Endothelial cell of umbilical vein (primary cell): Measurements from ENCODE around the gene YBX3. TPM values are rescaled to one million over a fixed set of nuclear protein-coding genes. Genes with fewer than 3 reads are reported as not detected.

Source experiments
- BruUV-seq: library from RNA; stranded (reverse); fragments of 400-500 nt; replicated peaks from 2 replicates; lab custom pipeline; 2021; lab: Mats Ljungman, UMichigan
- CTCF ChIA-PET: fragments of 300-600, 350-600 bp; sonication (Branson Sonifier 250); formaldehyde crosslinking; loops from one replicate; lab custom pipeline; 2021; ENCODE audit warnings: antibody characterized with exemption, inconsistent platforms; lab: Charles Lee
- POLR2A ChIA-PET: fragments of 300-600, 350-600 bp; sonication (Branson Sonifier 250); formaldehyde crosslinking; loops from one replicate; lab custom pipeline; 2021; ENCODE audit warnings: antibody characterized with exemption, inconsistent platforms; lab: Charles Lee
- DNase-seq: peaks from one replicate; pipeline ENCODE4 v3.0.0-alpha.2; 2011; ENCODE audit warnings: low read depth, low spot score
- FAIRE-seq: peaks from 2 replicates; lab custom pipeline; 2011; peaks lifted over from hg19 to GRCh38; lab: Jason Lieb, UNC
- H2AFZ ChIP-seq: 2 replicates; pipeline ENCODE4 v1.6.0; 2012; ENCODE audit warnings: low read depth, low read length, control low read depth, inconsistent platforms
- H3K27ac ChIP-seq: 2 replicates; pipeline ENCODE4 v1.5.1; 2011; ENCODE audit warnings: low read depth, mild to moderate bottlenecking, control low read depth, low read length, moderate library complexity; ENCODE audit not compliant: insufficient read depth
- H3K27me3 ChIP-seq, 2 experiments: 2 replicates each; pipeline versions ENCODE4 v1.6.0 to v1.6.1; 2011; ENCODE audit warnings: low read length in 2 of 2, mixed read lengths in 1 of 2; ENCODE audit not compliant: control insufficient read depth in 2 of 2, insufficient read depth in 2 of 2
- H3K36me3 ChIP-seq, 2 experiments: 2 replicates in 1 of 2; 3 replicates in 1 of 2; pipeline ENCODE4 v1.5.1; 2011; ENCODE audit warnings: low read length in 2 of 2, mild to moderate bottlenecking in 1 of 2, moderate library complexity in 1 of 2; ENCODE audit not compliant: control insufficient read depth in 2 of 2, insufficient read depth in 2 of 2; ENCODE audit errors: extremely low read depth in 1 of 2
- H3K4me1 ChIP-seq: 3 replicates; pipeline ENCODE4 v1.5.1; 2011; ENCODE audit warnings: mild to moderate bottlenecking, low read length; ENCODE audit not compliant: control insufficient read depth, insufficient read depth; ENCODE audit errors: extremely low read depth
- H3K4me2 ChIP-seq: 2 replicates; pipeline ENCODE4 v1.6.1; 2011; ENCODE audit warnings: low read length, control low read depth, mixed read lengths; ENCODE audit not compliant: insufficient read depth
- H3K4me3 ChIP-seq, 3 experiments: fragments of 200-600 bp in 1 of 3; sonication (generic), shearing (Covaris generic) in 1 of 3; replicated peaks in 1 of 3; 2 replicates each; pipeline ENCODE4 v1.5.1; 2011 to 2016; ENCODE audit warnings: control low read depth in 3 of 3, low read length in 3 of 3, mild to moderate bottlenecking in 2 of 3, inconsistent platforms in 1 of 3, low read depth in 1 of 3, moderate library complexity in 1 of 3; ENCODE audit not compliant: insufficient read depth in 1 of 3
- H3K79me2 ChIP-seq: 2 replicates; pipeline ENCODE4 v1.6.0; 2012; ENCODE audit warnings: low read length, inconsistent platforms; ENCODE audit not compliant: control insufficient read depth, insufficient read depth
- H3K9ac ChIP-seq: replicated peaks from 2 replicates; pipeline ENCODE3; 2011; ENCODE audit warnings: low read length, control low read depth; ENCODE audit not compliant: insufficient read depth; ENCODE audit errors: extremely low read depth
- H3K9me1 ChIP-seq: replicated peaks from 3 replicates; pipeline ENCODE4 v1.6.0; 2011; ENCODE audit warnings: mild to moderate bottlenecking, low read length; ENCODE audit not compliant: control insufficient read depth, insufficient read depth; ENCODE audit errors: extremely low read depth
- H3K9me3 ChIP-seq: replicated peaks from 2 replicates; pipeline ENCODE4 v1.5.1; 2012; ENCODE audit warnings: low read length, inconsistent platforms; ENCODE audit not compliant: control insufficient read depth, insufficient read depth
- H4K20me1 ChIP-seq: replicated peaks from 2 replicates; pipeline ENCODE3; 2011; ENCODE audit warnings: mild to moderate bottlenecking, low read length; ENCODE audit not compliant: control insufficient read depth, insufficient read depth; ENCODE audit errors: extremely low read depth
- CTCF ChIP-seq, 2 donors: IDR thresholded peaks; 1 replicate in 1 of 2; 2 replicates in 1 of 2; pipeline ENCODE4 v1.5.1; 2011; ENCODE audit warnings: low read length in 2 of 2, mild to moderate bottlenecking in 2 of 2, moderate library complexity in 2 of 2, control low read depth in 1 of 2, inconsistent platforms in 1 of 2, low read depth in 1 of 2; ENCODE audit not compliant: insufficient read depth in 1 of 2; ENCODE audit errors: extremely low read depth in 1 of 2
- FOS ChIP-seq: IDR thresholded peaks from 2 replicates; pipeline ENCODE4 v1.6.1; 2011; ENCODE audit warnings: mild to moderate bottlenecking, low read length, moderate library complexity, borderline replicate concordance; ENCODE audit not compliant: insufficient read depth
- GATA2 ChIP-seq: IDR thresholded peaks from 2 replicates; pipeline ENCODE4 v1.7.0; 2011; ENCODE audit warnings: low read depth, mild to moderate bottlenecking, moderate library complexity, mixed read lengths, low read length; ENCODE audit not compliant: insufficient read length, insufficient read depth
- MYC ChIP-seq: IDR thresholded peaks from one replicate; pipeline ENCODE4 v1.6.1; 2011; ENCODE audit warnings: mild to moderate bottlenecking, low read depth, low read length
- POLR2A ChIP-seq: IDR thresholded peaks from 2 replicates; pipeline ENCODE4 v1.6.1; 2012; ENCODE audit warnings: low read depth, mild to moderate bottlenecking, control low read depth, low read length
- POLR2AphosphoS5 ChIP-seq: IDR thresholded peaks from 2 replicates; pipeline ENCODE4 v1.6.1; 2012; ENCODE audit warnings: low read depth, mild to moderate bottlenecking, control low read depth, low read length, moderate library complexity; ENCODE audit not compliant: insufficient read depth
- dilution Hi-C: fragments of 300-500 bp; cut with MboI; formaldehyde crosslinking; loops from one replicate; pipeline ENCODE4 v1.15.0; 2019; ENCODE audit warnings: low sequenced_read_pairs; ENCODE audit not compliant: extremely low pct_ligation_motif_present
- intact Hi-C: fragments of 100-400 bp; cut with micrococcal nuclease; formaldehyde crosslinking; loops from one replicate; pipeline ENCODE4 v1.10.0; 2022
- polyA plus RNA-seq, 4 experiments: library from polyadenylated mRNA; depleted of rRNA in 3 of 4; stranded (reverse) in 3 of 4; unstranded in 1 of 4; fragments of >200 nt; gene quantifications; 2 replicates each; pipeline versions ENCODE4 v1.2.1 to v1.2.3, GENCODE V29; 2011 to 2012; ENCODE audit warnings: missing spikeins in 1 of 4
- total RNA-seq: library from RNA; stranded (reverse); gene quantifications from 2 replicates; pipeline ENCODE4 v1.2.3, GENCODE V29; 2021

The YBX3 gene
- total and polyA plus RNA-seq, 2 donors (not counting 3 experiments of a cell fraction or from before 2014, with no cell fraction given): 137 to 441 TPM

- ChIA-PET CTCF (interaction anchor here (0.6 to 1.4 kb wide), 4 partner anchors 31 to 521 kb away, joined by 3 to 4 read pairs (median 3); no protein-coding TSS in a partner anchor), POLR2A (no interaction called here)
- peak; percentile 75 for DNase-seq
- Histone ChIP-seq H3K9me3 (no peaks in the 10 kb centered on the region), H3K36me3 (no peaks in the 10 kb centered on the region), H3K9ac (peak within 1 kb of the TSS; percentile 36), H3K27ac (peak within 1 kb of the TSS; percentile 49), H3K79me2 (peaks cover 28% of the 10 kb centered on the region), H4K20me1 (no peaks in the 10 kb centered on the region), H3K9me1 (no peaks in the 10 kb centered on the region), H3K27me3 (no peaks in the 10 kb centered on the region), H3K4me2 (peak within 1 kb of the TSS; percentile 91), H3K4me3 (peak within 1 kb of the TSS; percentile 49 to 82 (median 69)), H3K4me1 (peaks cover 22% of the 10 kb centered on the region), H2AFZ (peak within 1 kb of the TSS; percentile 58)
- intact Hi-C loops: loop anchor here (1.0 to 5.0 kb wide), 11 partner anchors 33 to 642 kb away; partner anchors contain the start of genes CLEC9A, GABARAPL1 and MAGOHB
- dilution Hi-C loops: no loop called here
- FAIRE-seq: peak; percentile 86
- BruUV-seq: no TSS peak
- peak; percentile 53 for TF ChIP-seq GATA2
- no peak for TF ChIP-seq MYC
- peak; percentile 92 to 95 for TF ChIP-seq CTCF (IDR thresholded peaks at IDR 0.05; ENCODE audit: extremely low read depth in 1 of 2, insufficient read depth in 1 of 2, low read depth in 1 of 2, low read length in 2 of 2)
- peak; percentile 46 for TF ChIP-seq FOS
- peak; percentile 62 for TF ChIP-seq POLR2AphosphoS5
- no peak for TF ChIP-seq POLR2A
These were observed 49.3 kb downstream of the YBX3 start, which contains the start of gene STYK1 for GRCh38 chr12:10673659-10674384. Gene STYK1 (minus strand): TSS chr12:10674052. CDS start chr12:10634618, 39,434 bp downstream.
